ENCODE data around the gene ANKRD11. TPM values are rescaled to one million over a fixed set of nuclear protein-coding genes. Genes with fewer than 3 reads are reported as not detected.
"Not testable (repeated sequence)": the region's sequence is repeated elsewhere in the genome, so short reads cannot be mapped to it uniquely, and the experiment has no call there.

The ANKRD11 gene
- total RNA-seq, 4 donors from 2014 or later, result 75.6 to 183 (median 108) TPM

- intact Hi-C loops (cut with DNase I; ENCODE audit: low total_unique reads), result no loop called here
- H3K4me3 ChIP-seq (ENCODE audit: low read depth, poor library complexity, severe bottlenecking), result no peak overlapping the region
- no peak for TF ChIP-seq POLR2A (IDR thresholded peaks at IDR 0.05)
- TF ChIP-seq, protein P1, sequence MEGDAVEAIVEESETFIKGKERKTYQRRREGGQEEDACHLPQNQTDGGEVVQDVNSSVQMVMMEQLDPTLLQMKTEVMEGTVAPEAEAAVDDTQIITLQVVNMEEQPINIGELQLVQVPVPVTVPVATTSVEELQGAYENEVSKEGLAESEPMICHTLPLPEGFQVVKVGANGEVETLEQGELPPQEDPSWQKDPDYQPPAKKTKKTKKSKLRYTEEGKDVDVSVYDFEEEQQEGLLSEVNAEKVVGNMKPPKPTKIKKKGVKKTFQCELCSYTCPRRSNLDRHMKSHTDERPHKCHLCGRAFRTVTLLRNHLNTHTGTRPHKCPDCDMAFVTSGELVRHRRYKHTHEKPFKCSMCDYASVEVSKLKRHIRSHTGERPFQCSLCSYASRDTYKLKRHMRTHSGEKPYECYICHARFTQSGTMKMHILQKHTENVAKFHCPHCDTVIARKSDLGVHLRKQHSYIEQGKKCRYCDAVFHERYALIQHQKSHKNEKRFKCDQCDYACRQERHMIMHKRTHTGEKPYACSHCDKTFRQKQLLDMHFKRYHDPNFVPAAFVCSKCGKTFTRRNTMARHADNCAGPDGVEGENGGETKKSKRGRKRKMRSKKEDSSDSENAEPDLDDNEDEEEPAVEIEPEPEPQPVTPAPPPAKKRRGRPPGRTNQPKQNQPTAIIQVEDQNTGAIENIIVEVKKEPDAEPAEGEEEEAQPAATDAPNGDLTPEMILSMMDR (IDR thresholded peaks at IDR 0.05), result no peak
- no peak for DNase-seq (ENCODE audit: low spot score in 2 of 2)
- WGBS, 2 donors, result 85 to 93% methylated on average over 42 to 43 of the region's 43 CpGs
Observed at GRCh38 chr16:89304941-89305705, 185.2 kb downstream of the ANKRD11 start.

DNA sequence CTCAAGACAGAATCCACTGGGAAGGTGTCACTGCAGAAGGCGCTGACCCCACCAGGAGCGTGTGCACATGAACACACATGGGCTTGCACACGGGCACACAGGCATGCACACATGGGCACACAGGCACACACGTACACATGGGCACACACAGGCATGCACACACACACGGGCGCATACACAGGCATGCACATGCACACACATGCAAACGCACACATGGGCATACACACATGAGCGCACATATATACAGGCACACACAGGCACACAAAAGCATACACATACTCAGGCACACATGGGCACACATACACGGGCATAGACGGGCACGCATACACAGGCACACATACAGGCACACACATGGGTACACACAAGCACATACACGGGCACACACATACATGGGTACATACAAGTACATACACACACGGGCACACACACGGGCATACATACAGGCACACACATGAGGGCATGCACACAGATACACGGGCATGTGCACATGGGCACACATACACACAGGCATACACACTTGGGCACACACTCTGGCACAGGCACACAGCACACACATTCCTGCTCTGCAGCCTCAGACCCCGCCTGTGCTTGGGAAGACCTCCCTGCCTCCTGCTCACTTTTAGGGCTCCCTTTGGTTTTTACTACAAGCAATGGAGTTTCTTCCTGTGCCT is 186.0 kb downstream of the ANKRD11 start:
- WGBS, 2 donors, result 91 to 95% methylated on average over 14 to 16 of the region's 16 CpGs
- DNase-seq (ENCODE audit: low spot score in 2 of 2), result no peak
- intact Hi-C loops (cut with DNase I; ENCODE audit: low total_unique reads), result no loop called here
- TF ChIP-seq, protein P1 (IDR thresholded peaks at IDR 0.05), result no peak
- no peak for TF ChIP-seq POLR2A (IDR thresholded peaks at IDR 0.05)
- no peak overlapping the region for H3K4me3 ChIP-seq (ENCODE audit: low read depth, poor library complexity, severe bottlenecking)

DNA sequence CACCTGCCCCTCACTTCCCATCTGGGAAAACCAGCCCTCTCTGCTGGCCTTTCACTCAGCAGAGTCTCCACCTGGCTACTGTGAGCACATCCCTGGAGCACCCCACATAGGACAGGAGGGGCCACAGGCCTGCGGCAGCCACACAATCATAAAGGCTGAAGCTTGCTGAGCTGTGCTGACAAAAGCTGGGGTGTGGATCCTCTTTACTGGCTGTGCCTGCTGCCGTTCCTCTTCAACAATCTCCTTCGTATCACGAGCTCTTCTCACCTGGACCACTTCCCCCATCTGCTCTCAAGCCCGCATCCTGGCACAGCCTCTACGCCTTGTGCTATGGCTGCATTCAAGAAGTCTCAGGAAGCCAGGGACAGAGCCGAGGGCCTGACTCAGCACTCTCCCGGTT is 186.7 kb downstream of the ANKRD11 start:
- DNase-seq (ENCODE audit: low spot score in 2 of 2), result no peak
- 79 to 92% methylated on average over 8 of the region's 8 CpGs for WGBS, 2 donors
- no peak overlapping the region for H3K4me3 ChIP-seq (ENCODE audit: low read depth, poor library complexity, severe bottlenecking)
- intact Hi-C loops (cut with DNase I; ENCODE audit: low total_unique reads), result no loop called here
- TF ChIP-seq, protein P1 (IDR thresholded peaks at IDR 0.05), result no peak

DNA sequence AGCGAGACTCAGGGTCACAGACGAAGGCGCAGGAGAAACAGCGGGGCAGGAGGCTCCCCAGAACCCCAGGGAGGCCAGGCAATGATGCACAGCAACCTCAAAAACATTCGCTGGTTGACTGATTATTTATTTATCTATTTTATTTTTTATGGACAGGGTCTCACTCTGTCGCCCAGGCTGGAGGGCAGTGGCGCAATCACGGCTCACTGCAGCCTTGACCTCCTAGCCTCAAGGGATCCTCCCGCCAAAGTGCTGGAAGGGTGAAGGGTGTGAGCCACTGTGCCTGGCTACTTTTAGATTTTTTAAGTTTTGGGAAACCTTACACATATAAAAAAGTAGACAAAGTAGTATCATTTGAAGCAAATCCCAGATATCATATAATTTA is 189.4 kb downstream of the ANKRD11 start:
- DNase-seq (ENCODE audit: low spot score in 2 of 2), result no peak
- TF ChIP-seq, protein P1 (IDR thresholded peaks at IDR 0.05), result no peak
- intact Hi-C loops (cut with DNase I; ENCODE audit: low total_unique reads), result no loop called here
- no peak overlapping the region for H3K4me3 ChIP-seq (ENCODE audit: low read depth, poor library complexity, severe bottlenecking)
- 80 to 84% methylated on average over 9 of the region's 9 CpGs for WGBS, 2 donors

DNA sequence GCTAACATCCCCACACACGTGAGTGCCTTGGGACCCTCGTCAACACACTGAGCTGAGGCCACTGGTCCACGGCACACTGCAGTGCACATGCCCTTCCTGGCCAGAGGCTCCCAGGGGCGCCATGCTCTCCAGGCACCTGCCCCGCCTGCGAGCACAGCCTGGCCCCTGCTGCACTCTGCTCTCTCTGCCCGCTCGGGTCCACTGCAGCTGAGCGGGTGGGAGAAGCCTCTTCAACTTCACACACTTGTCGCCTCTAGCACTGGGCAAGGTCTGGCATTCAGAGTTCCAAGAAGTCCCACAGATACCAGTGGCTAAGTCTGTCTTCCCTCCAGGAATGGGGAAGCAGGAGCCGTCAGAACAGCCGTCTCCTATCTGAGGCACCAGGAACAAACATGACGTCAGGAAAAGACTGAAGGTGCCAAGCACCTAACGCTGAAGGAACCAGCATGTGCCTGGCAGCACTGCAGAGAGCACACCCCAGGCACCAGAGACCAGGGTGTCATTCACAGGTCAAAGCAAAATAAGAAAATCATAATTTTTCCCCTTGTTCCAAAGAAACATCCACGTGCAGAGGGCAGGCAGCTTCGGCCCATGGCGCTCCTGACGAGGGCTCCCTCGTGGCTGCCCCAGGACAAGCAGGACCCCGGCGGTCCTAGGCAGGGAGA is 189.9 kb downstream of the ANKRD11 start:
- intact Hi-C loops (cut with DNase I; ENCODE audit: low total_unique reads), result no loop called here
- 72 to 80% methylated on average over 21 of the region's 21 CpGs for WGBS, 2 donors
- H3K4me3 ChIP-seq (ENCODE audit: low read depth, poor library complexity, severe bottlenecking), result no peak overlapping the region
- TF ChIP-seq, protein P1 (IDR thresholded peaks at IDR 0.05), result no peak
- no peak for TF ChIP-seq POLR2A (IDR thresholded peaks at IDR 0.05)
- no peak for DNase-seq (ENCODE audit: low spot score in 2 of 2)

DNA sequence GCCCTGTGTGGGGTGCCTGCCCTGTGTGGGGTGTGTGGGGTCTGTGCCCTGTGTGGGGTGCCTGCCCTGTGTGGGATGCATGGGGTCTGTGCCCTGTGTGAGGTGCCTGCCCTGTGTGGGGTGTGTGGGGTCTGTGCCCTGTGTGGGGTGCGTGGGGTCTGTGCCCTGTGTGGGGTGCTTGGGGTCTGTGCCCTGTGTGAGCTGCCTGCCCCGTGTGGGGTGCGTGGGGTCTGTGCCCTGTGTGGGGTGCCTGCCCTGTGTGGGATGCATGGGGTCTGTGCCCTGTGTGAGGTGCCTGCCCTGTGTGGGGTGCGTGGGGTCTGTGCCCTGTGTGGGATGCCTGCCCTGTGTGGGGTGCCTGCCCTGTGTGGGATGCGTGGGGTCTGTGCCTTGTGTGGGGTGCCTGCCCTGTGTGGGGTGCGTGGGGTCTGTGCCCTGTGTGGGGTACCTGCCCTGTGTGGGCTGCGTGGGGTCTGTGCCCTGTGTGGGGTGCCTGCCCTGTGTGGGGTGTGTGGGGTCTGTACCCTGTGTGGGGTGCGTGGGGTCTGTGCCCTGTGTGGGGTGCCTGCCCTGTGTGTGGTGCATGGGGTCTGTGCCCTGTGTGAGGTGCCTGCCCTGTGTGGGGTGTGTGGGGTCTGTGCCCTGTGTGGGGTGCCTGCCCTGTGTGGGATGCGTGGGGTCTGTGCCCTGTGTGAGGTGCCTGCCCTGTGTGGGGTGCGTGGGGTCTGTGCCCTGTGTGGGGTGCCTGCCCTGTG is 190.8 kb downstream of the ANKRD11 start:
- H3K4me3 ChIP-seq (ENCODE audit: low read depth, poor library complexity, severe bottlenecking); DNase-seq (ENCODE audit: low spot score in 2 of 2); intact Hi-C loops (cut with DNase I; ENCODE audit: low total_unique reads): not testable (repeated sequence)
- 86 to 100% methylated on average over 1 to 6 of the region's 10 CpGs for WGBS, 2 donors
